Stimulated activated CD4-positive, alpha-beta T cell treated with anti-CD3 and anti-CD28 coated beads, Interleukin-4, amount 100 ng/mL, for 24 hours (primary cell): ENCODE data around the gene PPFIBP2.

ENCODE experiments used
- DNase-seq: peaks from one replicate; pipeline ENCODE4 v3.0.0-alpha.2; 2020

The PPFIBP2 gene

DNA sequence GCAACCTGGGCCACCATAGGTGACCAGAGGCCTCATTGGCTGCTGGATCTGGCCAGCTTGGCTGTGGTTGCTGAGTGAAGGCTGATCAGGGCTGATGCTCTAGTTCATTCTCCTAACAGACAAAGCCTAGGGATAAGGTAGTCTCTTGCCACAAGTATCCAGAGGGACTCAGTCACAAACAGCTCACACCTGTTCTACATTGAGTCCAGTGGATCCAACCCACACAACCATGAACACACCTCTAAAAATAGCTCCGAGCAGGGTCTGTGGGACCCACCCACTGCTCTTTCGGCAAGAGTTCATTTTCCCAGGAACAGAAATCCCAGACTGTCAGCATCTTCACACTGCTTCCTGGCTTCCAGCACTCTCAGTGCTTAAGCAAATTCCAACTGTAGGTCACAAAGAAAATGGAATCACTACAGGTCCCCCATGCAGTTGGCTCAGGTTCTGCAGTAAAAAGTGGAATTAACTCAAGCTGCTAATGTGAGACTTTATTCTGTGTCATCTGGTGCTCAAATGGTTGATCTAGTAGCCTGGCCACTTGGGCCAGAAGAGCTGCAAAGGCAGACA lies 67.3 kb downstream of the PPFIBP2 start:
- no peak for DNase-seq

DNA sequence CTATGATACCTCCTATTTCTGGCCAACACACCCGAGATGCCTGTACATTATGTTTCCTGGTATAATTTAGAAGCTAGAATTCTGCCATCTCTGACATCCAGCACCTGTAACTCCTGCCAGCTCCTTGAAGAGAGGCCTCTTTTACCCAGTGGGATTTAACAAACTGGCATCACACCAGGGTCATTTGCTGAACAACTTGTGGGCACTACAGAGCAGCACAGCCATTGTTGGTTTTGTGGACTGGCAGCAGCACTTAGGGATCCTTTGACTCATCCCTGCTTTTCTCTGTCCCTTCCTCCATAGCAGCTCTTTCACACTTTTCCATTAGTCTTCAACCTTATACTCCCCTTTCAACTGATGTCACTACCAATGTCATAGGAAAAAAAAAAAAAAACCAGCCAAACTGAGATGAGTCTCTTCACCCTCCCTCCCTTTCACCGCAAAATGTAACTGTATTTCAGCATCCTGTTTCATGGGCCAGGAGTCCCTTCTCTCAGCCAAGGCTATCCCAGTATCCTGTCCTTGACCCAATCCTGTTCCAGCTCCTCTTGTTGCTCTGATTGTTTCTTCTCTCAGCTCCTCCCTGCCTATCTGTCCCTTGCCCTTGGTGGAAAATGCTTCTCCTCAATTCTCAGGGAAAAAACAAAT lies 68.7 kb downstream of the PPFIBP2 start:
- DNase-seq, result no peak

- DNase-seq, result no peak
These were observed 69.4 kb downstream of the PPFIBP2 start for GRCh38 chr11:7583248-7583647.

- no peak for DNase-seq
These were observed 71.1 kb downstream of the PPFIBP2 start for GRCh38 chr11:7584910-7585309.

- DNase-seq, result no peak
These were observed 72.0 kb downstream of the PPFIBP2 start for GRCh38 chr11:7585816-7586215.

- no peak for DNase-seq
These were observed 72.6 kb downstream of the PPFIBP2 start for GRCh38 chr11:7586376-7586775.

DNA sequence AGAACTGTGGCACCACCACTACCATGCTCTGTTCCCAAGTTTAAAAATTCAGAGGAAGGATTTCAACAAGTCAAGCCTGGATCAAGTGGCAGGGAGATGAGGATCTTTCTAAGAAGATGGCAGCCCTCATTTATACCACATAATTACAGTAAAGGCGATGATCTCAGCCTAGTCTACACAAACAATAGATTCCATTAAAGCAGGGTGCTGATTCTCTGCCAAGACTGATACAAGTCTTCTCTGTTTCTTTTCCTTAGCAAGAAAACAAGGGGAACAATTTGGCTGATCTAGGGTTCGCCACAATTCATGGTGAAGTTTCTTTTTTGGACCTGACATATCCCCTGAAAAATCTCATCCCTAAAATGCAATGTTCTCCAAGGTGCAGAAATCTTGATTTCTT lies 73.9 kb downstream of the PPFIBP2 start:
- DNase-seq, result no peak

DNA sequence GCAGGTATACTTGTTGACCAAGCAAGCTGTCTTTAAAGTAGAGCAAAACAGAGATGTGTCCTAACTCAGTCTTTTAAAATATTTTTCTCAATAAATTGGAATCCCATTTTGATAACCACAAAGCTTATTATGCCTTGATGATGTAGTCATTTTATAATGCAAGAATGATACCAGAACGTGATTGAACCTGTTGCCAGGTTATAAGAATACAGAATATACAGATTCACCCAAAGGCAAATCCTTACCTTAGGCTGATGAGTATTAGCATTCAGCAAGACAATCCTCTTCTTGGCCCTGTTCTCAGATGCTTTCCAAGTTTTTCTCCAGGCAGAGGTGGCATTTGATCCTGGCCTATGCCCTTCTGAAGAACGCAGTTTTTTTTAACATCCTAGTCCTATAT lies 76.1 kb downstream of the PPFIBP2 start:
- no peak for DNase-seq

- no peak for DNase-seq
These were observed 76.7 kb downstream of the PPFIBP2 start for GRCh38 chr11:7590529-7590928.

DNA sequence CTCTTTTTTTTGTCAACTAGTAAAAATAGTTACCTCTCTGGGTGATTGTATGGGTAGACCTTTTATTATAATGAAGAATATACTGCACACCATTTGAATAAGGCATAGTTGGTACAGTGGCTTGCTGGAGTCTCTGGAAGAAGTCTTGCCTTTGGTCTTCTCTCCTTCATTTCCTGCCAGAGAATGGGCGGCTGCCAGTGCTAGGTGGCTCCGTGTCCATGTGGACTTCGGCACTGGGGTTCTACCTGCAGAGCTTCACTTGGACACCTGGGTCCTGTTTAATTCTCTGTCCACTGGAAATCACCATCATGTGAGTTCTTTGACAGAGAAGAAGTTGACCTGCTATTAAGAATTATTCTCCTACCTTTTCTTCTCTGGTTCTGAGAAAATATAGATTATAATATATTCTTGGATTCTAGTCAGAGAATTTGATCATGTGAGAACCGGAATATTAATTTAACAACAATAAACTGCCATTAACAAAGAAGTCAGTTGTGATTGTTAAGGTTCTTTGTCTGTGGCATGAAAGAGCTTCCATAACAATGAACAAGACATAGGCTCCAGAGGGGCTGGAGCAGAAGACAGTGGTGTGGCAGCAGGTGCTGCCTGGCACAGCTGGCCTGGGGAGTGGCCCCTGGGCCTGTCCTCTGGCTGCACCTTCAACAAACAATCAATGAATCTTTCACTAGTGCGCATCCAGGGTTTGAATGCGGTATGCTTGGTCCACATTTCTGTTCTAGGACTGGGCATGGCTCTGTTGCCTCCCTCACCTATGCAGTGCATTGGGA lies 77.5 kb downstream of the PPFIBP2 start:
- DNase-seq, result no peak

- DNase-seq, result no peak
These were observed 78.2 kb downstream of the PPFIBP2 start for GRCh38 chr11:7591987-7592386.

GRCh38 chr11:7592711-7593110 lies 78.9 kb downstream of the PPFIBP2 start:
- no peak for DNase-seq

- no peak for DNase-seq
These were observed 79.7 kb downstream of the PPFIBP2 start for GRCh38 chr11:7593481-7593880.

DNA sequence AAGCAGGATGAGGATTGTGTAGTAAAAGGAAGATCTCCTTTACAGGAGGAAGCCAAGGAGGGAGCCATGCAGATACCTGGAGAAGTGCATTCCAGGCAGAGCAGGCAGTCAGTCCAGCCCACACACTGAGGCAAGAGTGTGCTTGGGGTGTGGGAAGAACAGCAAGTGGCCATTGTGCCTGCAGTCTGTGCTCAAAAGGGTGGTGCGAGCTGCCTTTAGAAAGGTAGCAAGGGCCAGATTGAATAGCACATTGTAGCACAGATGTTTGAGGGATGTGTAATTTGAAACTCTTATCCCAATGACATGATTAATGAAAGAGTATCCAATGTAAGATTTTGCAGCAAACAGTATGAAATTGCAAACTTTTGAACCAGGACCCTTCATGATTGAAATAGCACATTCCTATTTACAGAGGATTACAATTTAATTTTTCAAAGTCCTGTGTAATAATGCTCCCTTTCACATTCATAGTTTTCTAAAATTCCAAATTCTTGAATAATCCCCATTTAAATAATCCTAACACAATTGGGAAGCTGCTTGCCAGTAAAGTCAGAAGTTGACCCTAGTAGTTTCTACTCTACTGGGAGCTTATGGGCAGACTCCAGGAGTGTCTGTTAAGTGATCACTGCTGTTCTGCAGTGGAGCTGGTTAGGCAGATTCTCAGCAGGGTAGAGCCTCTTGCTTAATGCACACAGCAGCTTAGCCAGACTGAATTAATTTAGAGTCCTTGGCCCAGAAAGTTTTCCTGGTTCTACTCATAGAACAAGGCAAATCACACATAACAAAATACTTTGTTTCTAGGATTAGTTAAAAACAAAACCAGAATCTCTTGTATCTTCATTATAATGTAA lies 81.4 kb downstream of the PPFIBP2 start:
- no peak for DNase-seq

- DNase-seq, result no peak
These were observed 82.2 kb downstream of the PPFIBP2 start for GRCh38 chr11:7595951-7596350.

GRCh38 chr11:7596975-7597391 lies 83.2 kb downstream of the PPFIBP2 start:
- no peak for DNase-seq

GRCh38 chr11:7597620-7598019 lies 83.8 kb downstream of the PPFIBP2 start:
- DNase-seq, result no peak

GRCh38 chr11:7599209-7599608 lies 85.4 kb downstream of the PPFIBP2 start:
- DNase-seq, result no peak

DNA sequence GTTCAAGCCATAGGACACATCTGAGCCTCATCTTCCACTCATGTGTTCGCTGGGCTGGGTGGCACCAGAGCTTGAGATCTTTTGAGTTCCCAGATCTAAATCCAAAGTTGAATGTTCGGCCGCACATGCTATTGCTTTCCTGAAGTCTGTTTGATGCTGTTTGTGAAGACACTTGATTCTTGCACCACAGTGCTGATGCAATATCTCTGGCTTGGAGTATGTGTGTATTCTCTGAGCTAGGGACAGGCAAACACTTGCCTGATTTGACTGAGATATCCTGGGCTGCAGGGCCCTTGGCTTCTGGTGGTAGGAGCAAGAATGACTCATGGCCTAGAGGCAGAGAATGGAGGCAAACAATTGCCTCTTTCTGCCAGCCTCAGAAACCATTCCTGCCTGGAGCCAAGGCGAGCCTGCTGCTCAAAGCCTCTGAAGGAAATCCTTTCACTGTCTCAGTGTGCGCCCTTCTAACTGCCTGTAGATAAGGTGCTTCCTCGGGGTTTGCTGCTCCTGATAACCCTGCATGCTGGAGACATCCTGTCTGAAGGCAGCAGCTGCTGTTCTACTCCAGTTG lies 86.5 kb downstream of the PPFIBP2 start:
- no peak for DNase-seq

DNA sequence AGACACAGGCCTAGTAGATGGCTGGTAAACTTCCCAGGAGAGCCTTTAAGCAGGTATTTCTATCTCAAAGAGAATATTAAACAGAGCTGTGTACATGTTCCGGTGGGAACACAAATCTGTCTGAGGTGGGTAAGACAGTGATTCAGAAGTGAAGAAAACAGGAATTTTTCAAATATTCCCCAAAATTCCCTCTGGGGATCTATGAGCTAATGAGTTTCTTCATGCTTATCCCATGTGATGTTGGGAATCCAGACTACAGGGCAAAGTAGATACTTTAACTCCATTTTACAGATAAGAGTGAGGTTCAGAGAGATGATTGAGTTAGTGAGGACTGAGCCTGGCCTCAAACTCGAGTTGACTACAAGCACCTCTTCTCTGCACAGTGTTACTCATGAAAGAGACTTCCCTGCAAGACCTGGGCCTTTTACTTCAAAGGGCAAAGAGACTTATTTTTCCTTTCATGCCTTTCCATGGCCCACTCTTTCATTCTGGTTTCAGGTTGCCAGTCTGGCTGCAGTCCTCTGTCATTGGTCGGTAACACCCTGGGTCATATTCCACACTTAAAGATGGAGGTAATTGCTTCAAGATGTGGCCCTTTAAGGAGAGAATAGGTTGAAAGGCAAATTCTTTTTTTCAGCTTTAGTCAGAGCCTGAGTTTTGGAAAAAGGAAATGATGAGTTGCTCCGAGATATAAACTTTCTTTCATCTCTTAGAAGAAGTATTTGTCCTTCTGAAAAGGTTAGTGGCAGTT lies 89.4 kb downstream of the PPFIBP2 start:
- DNase-seq, result no peak

- no peak for DNase-seq
These were observed 90.6 kb downstream of the PPFIBP2 start for GRCh38 chr11:7604331-7604955.
